Ovary (tissue), 3 donors: Measurements from ENCODE around the gene TMED10.

Experiments used
- CTCF ChIP-seq, 3 donors: fragments of 450-650 bp in 2 of 3; fragments of 200-600 bp in 1 of 3; IDR thresholded peaks; one replicate each; pipeline versions ENCODE4 v1.5.1 to v1.8.0; 2016 to 2022; ENCODE audit warnings: antibody characterized with exemption in 3 of 3, mild to moderate bottlenecking in 1 of 3
- EP300 ChIP-seq: sonication (generic); formaldehyde crosslinking; IDR thresholded peaks from one replicate; pipeline ENCODE4 v1.6.1; 2017; ENCODE audit warnings: antibody characterized with exemption
- POLR2A ChIP-seq: fragments of 450-650 bp; IDR thresholded peaks from one replicate; pipeline ENCODE4 v1.6.1; 2017; ENCODE audit warnings: antibody characterized with exemption, mild to moderate bottlenecking, moderate library complexity
- donor health status: DM: no; HTN: no; CAD: no.

GRCh38 chr14:75084513-75084912 lies 91.9 kb downstream of the TMED10 start:
- TF ChIP-seq CTCF (IDR thresholded peaks at IDR 0.05) (no peak), POLR2A (no peak), EP300 (no peak)
